Fibroblast of skin of left quadriceps (primary cell): Measurements from ENCODE around the gene LCLAT1.

Source experiments
- DNase-seq, 2 experiments: peaks; one replicate each; pipeline ENCODE4 v3.0.0-alpha.2; 2013; ENCODE audit warnings: low read depth in 2 of 2

LCLAT1 gene

GRCh38 chr2:30670453-30670852 is 223.4 kb downstream of the LCLAT1 start:
- DNase-seq: no peak

GRCh38 chr2:30673127-30673526 is 226.1 kb downstream of the LCLAT1 start:
- DNase-seq: no peak

- no peak for DNase-seq
Measured at GRCh38 chr2:30675758-30676157, 228.7 kb downstream of the LCLAT1 start.

- DNase-seq: no peak
Measured at GRCh38 chr2:30677231-30677630, 230.2 kb downstream of the LCLAT1 start.

- DNase-seq: no peak
Measured at GRCh38 chr2:30677861-30678385, 230.9 kb downstream of the LCLAT1 start.

GRCh38 chr2:30678410-30679137 is 231.5 kb downstream of the LCLAT1 start:
- no peak for DNase-seq

GRCh38 chr2:30679426-30680088 is 232.5 kb downstream of the LCLAT1 start:
- DNase-seq: no peak

- no peak for DNase-seq
Measured at GRCh38 chr2:30680121-30680520, 233.1 kb downstream of the LCLAT1 start.

GRCh38 chr2:30681022-30681421 is 234.0 kb downstream of the LCLAT1 start:
- no peak for DNase-seq

- DNase-seq: no peak
Measured at GRCh38 chr2:30683236-30683956, 236.3 kb downstream of the LCLAT1 start.

GRCh38 chr2:30684026-30684425 is 237.0 kb downstream of the LCLAT1 start:
- DNase-seq: no peak

- no peak for DNase-seq
Measured at GRCh38 chr2:30684516-30684915, 237.5 kb downstream of the LCLAT1 start.

GRCh38 chr2:30684996-30685395 is 237.9 kb downstream of the LCLAT1 start:
- no peak for DNase-seq

- DNase-seq: no peak
Measured at GRCh38 chr2:30686000-30686399, 239.0 kb downstream of the LCLAT1 start.

- no peak for DNase-seq
Measured at GRCh38 chr2:30686669-30687068, 239.6 kb downstream of the LCLAT1 start.

- DNase-seq: no peak
Measured at GRCh38 chr2:30688956-30689401, 241.9 kb downstream of the LCLAT1 start.

GRCh38 chr2:30689496-30690125 is 242.6 kb downstream of the LCLAT1 start:
- no peak for DNase-seq

- DNase-seq: no peak
Measured at GRCh38 chr2:30690126-30690561, 243.1 kb downstream of the LCLAT1 start.

GRCh38 chr2:30691091-30691947 is 244.3 kb downstream of the LCLAT1 start:
- no peak for DNase-seq

GRCh38 chr2:30691948-30692828 is 245.1 kb downstream of the LCLAT1 start:
- no peak for DNase-seq
